ENCODE measurements around the gene PGM5. TPM values are rescaled to one million over a fixed set of nuclear protein-coding genes. Genes with fewer than 3 reads are reported as not detected.

Gene PGM5
- total RNA-seq, 4 donors from 2014 or later = 502 to 719 (median 699) TPM

GRCh38 chr9:68523367-68523936, 167.0 kb downstream of the PGM5 start:
- Histone ChIP-seq H3K4me1 (peaks cover 0 to 18% (median 0%) of the 10 kb centered on the region in 3 donors), H3K27ac (peak overlapping the region; percentile 14 to 87 (median 53)), H3K36me3 (peaks cover 0 to 43% of the 10 kb centered on the region in 2 donors), H3K9me3 (peaks cover 0 to 2% (median 0%) of the 10 kb centered on the region in 3 donors), H3K4me3 (no peak overlapping the region), H3K27me3 (no peaks in the 10 kb centered on the region)
- ATAC-seq = no peak
- WGBS, 2 donors (ENCODE audit: low coverage in 1 of 2) = 76 to 88% methylated on average over 3 to 4 of the region's 4 CpGs
- TF ChIP-seq EP300 (IDR thresholded peaks at IDR 0.05) (no peak), POLR2AphosphoS5 (IDR thresholded peaks at IDR 0.05) (no peak), POLR2A (IDR thresholded peaks at IDR 0.05) (no peak), CTCF (IDR thresholded peaks at IDR 0.05) (no peak)

GRCh38 chr9:68530618-68531017, 174.2 kb downstream of the PGM5 start:
- ATAC-seq = peak; percentile 91
- H3K27me3 ChIP-seq = no peaks in the 10 kb centered on the region
- H3K4me3 ChIP-seq = no peak overlapping the region
- TF ChIP-seq CTCF (IDR thresholded peaks at IDR 0.05) (peak in 3 of 4 experiments; percentile 0 to 49 (median 18)), POLR2AphosphoS5 (IDR thresholded peaks at IDR 0.05) (peak; percentile 95), EP300 (IDR thresholded peaks at IDR 0.05) (no peak), POLR2A (IDR thresholded peaks at IDR 0.05) (no peak)
- peaks cover 7 to 68% (median 9%) of the 10 kb centered on the region in 3 donors for H3K4me1 ChIP-seq
- 21% methylated on average over 7 of the region's 7 CpGs for WGBS, 2 donors (ENCODE audit: low coverage in 1 of 2)
- no peaks in the 10 kb centered on the region for H3K9me3 ChIP-seq
- H3K36me3 ChIP-seq = peaks cover 0 to 50% of the 10 kb centered on the region in 2 donors
- H3K27ac ChIP-seq = peak overlapping the region; percentile 87 to 90 (median 90)

GRCh38 chr9:68532131-68532530, 175.7 kb downstream of the PGM5 start:
- ATAC-seq = no peak
- Histone ChIP-seq H3K36me3 (peaks cover 0 to 49% of the 10 kb centered on the region in 2 donors), H3K4me1 (peaks cover 7 to 76% (median 9%) of the 10 kb centered on the region in 3 donors), H3K9me3 (no peaks in the 10 kb centered on the region), H3K27me3 (no peaks in the 10 kb centered on the region), H3K27ac (peak overlapping the region; percentile 87 to 90 (median 90)), H3K4me3 (no peak overlapping the region)
- WGBS, 2 donors (ENCODE audit: low coverage in 1 of 2) = 72 to 75% methylated on average over 2 to 3 of the region's 4 CpGs
- TF ChIP-seq POLR2AphosphoS5 (IDR thresholded peaks at IDR 0.05) (no peak), POLR2A (IDR thresholded peaks at IDR 0.05) (no peak), CTCF (IDR thresholded peaks at IDR 0.05) (no peak), EP300 (IDR thresholded peaks at IDR 0.05) (no peak)

GRCh38 chr9:68533678-68534077, 177.3 kb downstream of the PGM5 start:
- no peak for TF ChIP-seq EP300 (IDR thresholded peaks at IDR 0.05)
- no peak for TF ChIP-seq CTCF (IDR thresholded peaks at IDR 0.05)
- peak; percentile 89 for TF ChIP-seq POLR2AphosphoS5 (IDR thresholded peaks at IDR 0.05)
- H3K4me1 ChIP-seq = peaks cover 13 to 82% (median 14%) of the 10 kb centered on the region in 3 donors
- H3K4me3 ChIP-seq = no peak overlapping the region
- peak overlapping the region; percentile 1 to 90 (median 78) for H3K27ac ChIP-seq
- no peaks in the 10 kb centered on the region for H3K27me3 ChIP-seq
- no peaks in the 10 kb centered on the region for H3K9me3 ChIP-seq
- ATAC-seq = no peak
- H3K36me3 ChIP-seq = peaks cover 0 to 40% of the 10 kb centered on the region in 2 donors
- WGBS, 2 donors (ENCODE audit: low coverage in 1 of 2) = 9 to 23% methylated on average over 3 of the region's 3 CpGs

Measured in gastroesophageal sphincter (tissue), 4 donors.